ENCODE data around the gene WDR38.

WDR38 gene

GRCh38 chr9:124820698-124821623 is 32.3 kb upstream of the WDR38 start:
- no peak for DNase-seq (ENCODE audit: low spot score)
- TF ChIP-seq CTCF (IDR thresholded peaks at IDR 0.05; ENCODE audit: extremely low read depth, missing control alignments) = no peak

- no peak for TF ChIP-seq CTCF (IDR thresholded peaks at IDR 0.05; ENCODE audit: extremely low read depth, missing control alignments)
- DNase-seq (ENCODE audit: low spot score) = no peak
Measured at GRCh38 chr9:124828489-124829333, 24.5 kb upstream of the WDR38 start.

- TF ChIP-seq CTCF (IDR thresholded peaks at IDR 0.05; ENCODE audit: extremely low read depth, missing control alignments) = no peak
- DNase-seq (ENCODE audit: low spot score) = no peak
Measured at GRCh38 chr9:124829334-124829669, 24.0 kb upstream of the WDR38 start.

GRCh38 chr9:124830593-124830992 is 22.7 kb upstream of the WDR38 start:
- TF ChIP-seq CTCF (IDR thresholded peaks at IDR 0.05; ENCODE audit: extremely low read depth, missing control alignments) = no peak

GRCh38 chr9:124831642-124832364 is 21.5 kb upstream of the WDR38 start:
- TF ChIP-seq CTCF (IDR thresholded peaks at IDR 0.05; ENCODE audit: extremely low read depth, missing control alignments) = no peak
- DNase-seq (ENCODE audit: low spot score) = no peak

More at GRCh38 chr9:124830593-124830992, 22.7 kb upstream of the WDR38 start:
- no peak for DNase-seq (ENCODE audit: low spot score)

- no peak for DNase-seq (ENCODE audit: low spot score)
- TF ChIP-seq CTCF (IDR thresholded peaks at IDR 0.05; ENCODE audit: extremely low read depth, missing control alignments) = no peak
Measured at GRCh38 chr9:124834591-124834990, 18.7 kb upstream of the WDR38 start.
